HG03575 (cell line): ENCODE data around the gene SPATS2.
"Not testable (repeated sequence)": the region's sequence is repeated elsewhere in the genome, so short reads cannot be mapped to it uniquely, and the experiment has no call there.

Source experiments
- ATAC-seq: cut with Tn5 transposase; IDR thresholded peaks from one replicate; pipeline ENCODE4 v1.9.1; 2021; ENCODE audit not compliant: unreplicated experiment, insufficient number of reproducible peaks, low FRiP score; ENCODE audit errors: extremely low read depth

Gene SPATS2

GRCh38 chr12:49493900-49494299 is 126.6 kb downstream of the SPATS2 start:
- no peak for ATAC-seq

- no peak for ATAC-seq
These were observed 129.4 kb downstream of the SPATS2 start for GRCh38 chr12:49496417-49497360.

- no peak for ATAC-seq
These were observed 134.6 kb downstream of the SPATS2 start for GRCh38 chr12:49501895-49502294.

- ATAC-seq, result no peak
These were observed 135.3 kb downstream of the SPATS2 start for GRCh38 chr12:49502590-49502989.

GRCh38 chr12:49503674-49504180 is 136.5 kb downstream of the SPATS2 start:
- ATAC-seq, result no peak

GRCh38 chr12:49505672-49506071 is 138.4 kb downstream of the SPATS2 start:
- no peak for ATAC-seq

- no peak for ATAC-seq
These were observed 139.9 kb downstream of the SPATS2 start for GRCh38 chr12:49507139-49507538.

- not testable (repeated sequence) for ATAC-seq
These were observed 142.4 kb downstream of the SPATS2 start for GRCh38 chr12:49509681-49510080.

- no peak for ATAC-seq
These were observed 144.1 kb downstream of the SPATS2 start for GRCh38 chr12:49511410-49511809.

GRCh38 chr12:49512546-49512945 is 145.3 kb downstream of the SPATS2 start:
- ATAC-seq, result no peak

GRCh38 chr12:49515266-49515665 is 148.0 kb downstream of the SPATS2 start:
- no peak for ATAC-seq

- no peak for ATAC-seq
These were observed 151.8 kb downstream of the SPATS2 start for GRCh38 chr12:49518914-49519573.

- ATAC-seq, result no peak
These were observed 152.3 kb downstream of the SPATS2 start for GRCh38 chr12:49519574-49519936.

GRCh38 chr12:49521389-49521788 is 154.1 kb downstream of the SPATS2 start:
- no peak for ATAC-seq

- no peak for ATAC-seq
These were observed 157.5 kb downstream of the SPATS2 start for GRCh38 chr12:49524660-49525324.

GRCh38 chr12:49525942-49526341 is 158.7 kb downstream of the SPATS2 start:
- ATAC-seq, result no peak

- no peak for ATAC-seq
These were observed 160.3 kb downstream of the SPATS2 start for GRCh38 chr12:49527361-49528130.

GRCh38 chr12:49529414-49529813 is 162.2 kb downstream of the SPATS2 start:
- no peak for ATAC-seq

- ATAC-seq, result no peak
These were observed 164.5 kb downstream of the SPATS2 start for GRCh38 chr12:49531745-49532144.
